Ovary (tissue), 9 donors: Measurements from ENCODE around the gene HCN2. TPM values are rescaled to one million over a fixed set of nuclear protein-coding genes. Genes with fewer than 3 reads are reported as not detected.

ENCODE experiments used
- DNase-seq, 5 donors: peaks; one replicate each; pipeline ENCODE4 v3.0.0-alpha.2; 2019 to 2020
- H3K27ac ChIP-seq, 2 donors: fragments of 200-600 bp; one replicate each; pipeline versions ENCODE4 v1.5.1 to v1.8.0; 2019 to 2022
- H3K27me3 ChIP-seq: fragments of 200-600 bp; one replicate; pipeline ENCODE4 v1.8.0; 2022
- H3K36me3 ChIP-seq: fragments of 200-600 bp; sonication (generic); one replicate; pipeline ENCODE4 v1.5.1; 2019
- H3K4me1 ChIP-seq: one replicate; pipeline ENCODE4 v1.8.1; 2013; ENCODE audit warnings: mild to moderate bottlenecking, moderate library complexity; ENCODE audit not compliant: insufficient read depth
- H3K4me3 ChIP-seq: fragments of 200-600 bp; sonication (generic); one replicate; pipeline ENCODE4 v1.5.1; 2017
- H3K9me3 ChIP-seq, 2 donors: fragments of 200-600 bp in 1 of 2; sonication (generic) in 1 of 2; one replicate each; pipeline versions ENCODE4 v1.5.1 to v1.8.1; 2013 to 2019; ENCODE audit warnings: mild to moderate bottlenecking in 1 of 2, moderate library complexity in 1 of 2
- EP300 ChIP-seq: sonication (generic); formaldehyde crosslinking; IDR thresholded peaks from one replicate; pipeline ENCODE4 v1.6.1; 2017; ENCODE audit warnings: antibody characterized with exemption
- POLR2A ChIP-seq: fragments of 450-650 bp; IDR thresholded peaks from one replicate; pipeline ENCODE4 v1.6.1; 2017; ENCODE audit warnings: antibody characterized with exemption, mild to moderate bottlenecking, moderate library complexity
- WGBS, 3 donors: extraction: QIAGEN DNeasy Blood & Tissue Kit in 1 of 3; methylation state at CpG; one replicate each; pipeline versions ENCODE4 v1.1.5 to v1.1.7; 2013 to 2017; 5-methylcytosine and 5-hydroxymethylcytosine counted together
- intact Hi-C, 4 donors: fragments of 100-400 bp; cut with DNase I; formaldehyde crosslinking; loops; one replicate each; pipeline versions ENCODE4 v1.11.0 to v1.15.1; 2022 to 2023
- polyA plus RNA-seq, 2 donors: library from polyadenylated mRNA; stranded (reverse); fragments of 200-250 nt in 1 of 2; fragments of 350-450 nt in 1 of 2; fragmentation: Illumina TruSeq in 1 of 2; extraction: RNeasy Lipid Tissue Mini Kit (QIAGEN cat#74804) in 1 of 2; gene quantifications; one replicate each; pipeline ENCODE4 v1.2.3, GENCODE V29; 2013 to 2014
- total RNA-seq, 7 donors: library from RNA; depleted of rRNA in 2 of 7; stranded (reverse); fragments of >200 nt in 2 of 7; fragmentation: NEBNext Ultra II Directional in 3 of 7; extraction: Animal tissue kit (Norgen Biotek cat#: 25700) in 3 of 7; gene quantifications; one replicate each; pipeline versions ENCODE4 v1.1.0 to v1.2.4, GENCODE V29; 2016 to 2023
- TF ChIP-seq, protein P1 (sequence below), 3 donors: fragments of 450-650 bp in 2 of 3; fragments of 200-600 bp in 1 of 3; IDR thresholded peaks; one replicate each; pipeline versions ENCODE4 v1.5.1 to v1.8.0; 2016 to 2022; ENCODE audit warnings: antibody characterized with exemption in 3 of 3, mild to moderate bottlenecking in 1 of 3
- donor health status: DM: no; HTN: no; CAD: no; lungs with moderate emphysema.
- donor health status: DM: no; HTN: no; CAD: no.
- donor health status: Bipolar disorder and iron deficiency.
- donor health status: DM: yes; HTN: yes; CAD: no.
- donor health status: DM: no; HTN: no; CAD: no.
- donor health status: DM: yes; HTN: yes; CAD: no.

HCN2 gene
- total and polyA plus RNA-seq, 9 donors, result 0.07 to 0.23 (median 0.12) TPM; not detected in 5

DNA sequence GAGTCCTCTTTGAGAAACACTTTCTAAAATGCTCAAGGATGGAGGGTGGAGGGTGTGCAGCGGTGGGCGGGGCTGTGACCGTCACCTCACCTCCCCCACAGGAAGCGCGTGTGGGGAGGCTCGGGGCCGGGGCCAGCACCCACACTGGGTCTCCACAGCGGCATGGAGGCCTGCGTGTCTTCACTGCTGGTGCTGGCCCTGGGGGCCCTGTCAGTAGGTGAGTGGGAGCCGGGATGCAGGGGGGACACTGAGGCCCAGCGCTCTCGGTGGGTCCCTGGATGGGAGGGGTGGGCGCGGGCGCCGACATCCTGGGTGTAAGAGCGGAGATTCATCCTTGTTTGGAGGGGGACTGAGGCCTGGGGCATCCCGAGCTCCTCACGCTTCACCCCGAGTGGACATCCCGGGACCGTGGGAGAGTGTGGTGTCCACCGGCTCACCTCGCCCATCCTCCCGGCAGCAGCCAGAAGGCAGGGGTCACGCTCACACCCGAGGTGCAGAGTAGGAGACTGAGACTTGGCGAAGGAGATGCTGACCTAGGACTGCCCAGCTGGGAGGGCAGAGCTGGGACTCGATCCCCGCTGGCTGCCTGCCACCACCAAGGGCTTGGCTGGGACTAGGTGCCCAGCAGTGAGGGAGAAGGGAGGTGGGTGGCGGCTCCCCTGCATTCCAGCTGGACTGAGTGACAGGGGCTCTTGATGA is 45.6 kb upstream of the HCN2 start, which contains the start of gene GZMM:
TSS of gene GZMM (plus strand) at position 144 of the 699 bp plus-strand sequence. CDS start at position 163, 19 bp downstream.
- no peak within 1 kb of the TSS for H3K27ac ChIP-seq
- DNase-seq, result no peak

DNA sequence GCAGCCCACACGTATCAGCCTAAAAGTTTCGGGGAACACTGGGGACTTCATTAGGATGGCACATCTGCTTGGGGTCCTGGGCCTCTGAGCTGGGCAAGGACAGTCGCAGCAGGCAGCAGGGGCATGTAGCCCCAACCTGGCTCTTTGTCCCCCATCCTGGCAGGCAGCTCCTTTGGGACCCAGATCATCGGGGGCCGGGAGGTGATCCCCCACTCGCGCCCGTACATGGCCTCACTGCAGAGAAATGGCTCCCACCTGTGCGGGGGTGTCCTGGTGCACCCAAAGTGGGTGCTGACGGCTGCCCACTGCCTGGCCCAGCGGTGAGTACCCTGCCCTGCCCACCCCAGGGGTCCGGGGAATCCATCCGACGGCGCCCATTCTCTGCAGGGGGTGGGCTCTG is 42.6 kb upstream of the HCN2 start:
- no peak overlapping the region for H3K4me3 ChIP-seq
- no peaks in the 10 kb centered on the region for H3K27me3 ChIP-seq
- no peaks in the 10 kb centered on the region for H3K36me3 ChIP-seq
- no peak for TF ChIP-seq EP300
- TF ChIP-seq POLR2A, result no peak
- TF ChIP-seq, protein P1, sequence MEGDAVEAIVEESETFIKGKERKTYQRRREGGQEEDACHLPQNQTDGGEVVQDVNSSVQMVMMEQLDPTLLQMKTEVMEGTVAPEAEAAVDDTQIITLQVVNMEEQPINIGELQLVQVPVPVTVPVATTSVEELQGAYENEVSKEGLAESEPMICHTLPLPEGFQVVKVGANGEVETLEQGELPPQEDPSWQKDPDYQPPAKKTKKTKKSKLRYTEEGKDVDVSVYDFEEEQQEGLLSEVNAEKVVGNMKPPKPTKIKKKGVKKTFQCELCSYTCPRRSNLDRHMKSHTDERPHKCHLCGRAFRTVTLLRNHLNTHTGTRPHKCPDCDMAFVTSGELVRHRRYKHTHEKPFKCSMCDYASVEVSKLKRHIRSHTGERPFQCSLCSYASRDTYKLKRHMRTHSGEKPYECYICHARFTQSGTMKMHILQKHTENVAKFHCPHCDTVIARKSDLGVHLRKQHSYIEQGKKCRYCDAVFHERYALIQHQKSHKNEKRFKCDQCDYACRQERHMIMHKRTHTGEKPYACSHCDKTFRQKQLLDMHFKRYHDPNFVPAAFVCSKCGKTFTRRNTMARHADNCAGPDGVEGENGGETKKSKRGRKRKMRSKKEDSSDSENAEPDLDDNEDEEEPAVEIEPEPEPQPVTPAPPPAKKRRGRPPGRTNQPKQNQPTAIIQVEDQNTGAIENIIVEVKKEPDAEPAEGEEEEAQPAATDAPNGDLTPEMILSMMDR (IDR thresholded peaks at IDR 0.05), result no peak
- H3K9me3 ChIP-seq, result no peaks in the 10 kb centered on the region
- peaks cover 2% of the 10 kb centered on the region for H3K4me1 ChIP-seq
- no peak overlapping the region for H3K27ac ChIP-seq
- WGBS, 3 donors, result 82 to 87% (median 86%) methylated on average over 15 of the region's 15 CpGs
- intact Hi-C loops, result loop anchor here in 1 of 4 donors (5.0 kb wide), 1 partner anchor 410 kb away; no protein-coding TSS in a partner anchor
- no peak for DNase-seq

More for the DNA sequence above, 45.6 kb upstream of the HCN2 start, which contains the start of gene GZMM:
- TF ChIP-seq EP300 (no peak), POLR2A (no peak)
- TF ChIP-seq, protein P1 (IDR thresholded peaks at IDR 0.05), result no peak
- no peaks in the 10 kb centered on the region for H3K27me3 ChIP-seq
- H3K4me3 ChIP-seq, result no peak within 1 kb of the TSS
- no peaks in the 10 kb centered on the region for H3K36me3 ChIP-seq
- no peaks in the 10 kb centered on the region for H3K9me3 ChIP-seq
- intact Hi-C loops, result no loop called here
- 34 to 37% (median 36%) methylated on average over 27 to 31 of the region's 31 CpGs for WGBS, 3 donors
- H3K4me1 ChIP-seq, result peaks cover 2% of the 10 kb centered on the region

DNA sequence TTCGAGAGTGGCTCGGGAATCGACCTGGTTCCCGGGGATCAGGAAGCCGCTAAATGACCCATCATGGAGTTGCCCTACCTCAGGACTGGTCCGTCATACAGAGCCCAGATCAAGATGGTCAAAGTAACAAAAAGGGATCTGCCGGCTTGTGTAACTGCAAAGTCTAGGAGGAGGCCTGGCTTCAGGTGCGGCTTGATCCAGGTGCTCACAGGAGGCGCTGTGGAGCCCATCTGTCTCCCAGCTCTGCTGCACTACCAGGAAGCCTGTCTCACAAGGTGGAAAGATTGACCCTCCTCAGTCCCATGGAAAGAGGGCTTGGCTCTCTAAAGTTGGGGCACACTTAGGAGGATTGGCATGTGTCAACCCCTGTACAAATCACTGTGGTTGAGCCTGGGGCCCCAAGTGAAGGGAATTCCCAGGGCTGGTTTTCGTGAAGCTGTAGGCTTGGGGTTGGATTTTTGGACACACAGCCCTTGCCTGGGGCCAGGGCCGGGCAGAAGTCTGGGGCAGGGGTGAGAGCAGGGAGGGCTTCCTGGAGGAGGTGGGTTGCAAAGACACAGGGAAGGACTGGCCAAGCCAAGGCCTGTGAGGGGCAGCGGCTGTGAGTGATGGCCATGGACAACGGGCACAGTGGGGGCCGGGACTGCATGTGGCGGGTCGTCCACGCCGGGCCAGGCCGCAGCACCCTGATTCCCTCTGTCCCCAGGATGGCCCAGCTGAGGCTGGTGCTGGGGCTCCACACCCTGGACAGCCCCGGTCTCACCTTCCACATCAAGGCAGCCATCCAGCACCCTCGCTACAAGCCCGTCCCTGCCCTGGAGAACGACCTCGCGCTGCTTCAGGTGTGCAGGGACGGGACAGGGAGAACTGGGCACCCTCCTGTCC is 41.6 kb upstream of the HCN2 start:
- Histone ChIP-seq H3K4me3 (no peak overlapping the region), H3K36me3 (no peaks in the 10 kb centered on the region), H3K27ac (no peak overlapping the region), H3K27me3 (no peaks in the 10 kb centered on the region), H3K4me1 (peaks cover 2% of the 10 kb centered on the region), H3K9me3 (no peaks in the 10 kb centered on the region)
- no peak for DNase-seq
- TF ChIP-seq EP300 (no peak), POLR2A (no peak)
- TF ChIP-seq, protein P1 (IDR thresholded peaks at IDR 0.05), result no peak
- intact Hi-C loops, result loop anchor here in 1 of 4 donors (5.0 kb wide), 1 partner anchor 409 kb away; no protein-coding TSS in a partner anchor
- WGBS, 3 donors, result 80 to 85% (median 81%) methylated on average over 26 of the region's 26 CpGs
